ENCODE results near the gene ZBTB45. TPM values are rescaled to one million over a fixed set of nuclear protein-coding genes. Genes with fewer than 3 reads are reported as not detected.

ZBTB45 gene
- total and polyA plus RNA-seq, 9 of the 15 experiments (the other 6 are each of a cell fraction or from before 2014, with no cell fraction given) = 0.08 to 16.1 (median 1.8) TPM

GRCh38 chr19:58558623-58559274 lies 39.1 kb upstream of the ZBTB45 start (continued):
- TF ChIP-seq XRCC4 (IDR thresholded peaks at IDR 0.05; ENCODE audit: extremely low read depth, insufficient read depth, insufficient read length) (no peak), ARID4B (CRISPR knock-in tag; IDR thresholded peaks at IDR 0.05) (peak; percentile 7), CHAMP1 (IDR thresholded peaks at IDR 0.05) (no peak), ZBTB11 (CRISPR knock-in tag; IDR thresholded peaks at IDR 0.05) (no peak), HNRNPH1 (optimal IDR thresholded peaks at IDR 0.05; ENCODE audit: low read depth, low read length) (no peak), ZNF449 (CRISPR knock-in tag; IDR thresholded peaks at IDR 0.05) (no peak), ETV1 (tag; conservative IDR thresholded peaks at IDR 0.05; ENCODE audit: low read depth) (no peak), ZBTB17 (CRISPR knock-in tag; IDR thresholded peaks at IDR 0.05) (peak; percentile 22; the same call in 1 of the 2 replicates), PKNOX1 (IDR thresholded peaks at IDR 0.05) (peak; percentile 32; the same call in 1 of the 2 replicates)

Measured in K562 (cell line).